HepG2 (cell line): ENCODE data around the gene FRMD4B. TPM values are rescaled to one million over a fixed set of nuclear protein-coding genes. Genes with fewer than 3 reads are reported as not detected.

ENCODE experiments used
- ATAC-seq: fragments of 200-7000 bp; cut with Tn5 transposase; 3 replicates; pipeline ENCODE4 v1.9.1; 2020; ENCODE audit warnings: mild to moderate bottlenecking, moderate library complexity
- BruUV-seq: library from RNA; stranded (reverse); fragments of 400-500 nt; replicated peaks from 2 replicates; lab custom pipeline; 2021; lab: Mats Ljungman, UMichigan
- CTCF ChIA-PET: fragments of 300-600 bp; formaldehyde crosslinking; extraction: SDS; loops from one replicate; lab custom pipeline; 2021; ENCODE audit warnings: low total read pairs, inconsistent platforms, low intra/inter-chr PET ratio; lab: Yijun Ruan, JAX
- POLR2A ChIA-PET: fragments of 350-600 bp; sonication (Branson Sonifier 250); formaldehyde crosslinking; loops from one replicate; lab custom pipeline; 2020; ENCODE audit warnings: antibody characterized with exemption, inconsistent platforms; lab: Yijun Ruan, JAX
- DNase-seq: peaks from one replicate; pipeline ENCODE4 v3.0.0-alpha.2; 2015; ENCODE audit warnings: low spot score
- FAIRE-seq: peaks from 3 replicates; lab custom pipeline; 2011; peaks lifted over from hg19 to GRCh38; lab: Jason Lieb, UNC
- H2AFZ ChIP-seq: one replicate; pipeline ENCODE4 v1.6.1; 2011; ENCODE audit warnings: low read length, inconsistent platforms
- H3K27ac ChIP-seq: fragments of 300-600 bp; 3 replicates; pipeline ENCODE4 v1.8.0; 2011; ENCODE audit warnings: mixed run types, mild to moderate bottlenecking, mixed read lengths, low read length, inconsistent platforms; ENCODE audit not compliant: insufficient read depth; ENCODE audit errors: extremely low read length
- H3K27me3 ChIP-seq, 2 experiments: fragments of 200-600 bp in 1 of 2; 2 replicates in 1 of 2; 3 replicates in 1 of 2; pipeline versions ENCODE4 v1.6.0 to v1.8.0; 2011; ENCODE audit warnings: low read length in 2 of 2, mild to moderate bottlenecking in 2 of 2, moderate library complexity in 2 of 2, inconsistent platforms in 1 of 2; ENCODE audit not compliant: insufficient read depth in 2 of 2, control insufficient read depth in 1 of 2
- H3K36me3 ChIP-seq, 2 experiments: fragments of 200-600 bp in 1 of 2; replicated peaks in 1 of 2; 2 replicates in 1 of 2; 3 replicates in 1 of 2; pipeline versions ENCODE4 v1.5.1 to v1.8.0; 2011; ENCODE audit warnings: low read length in 2 of 2, inconsistent platforms in 1 of 2; ENCODE audit not compliant: insufficient read depth in 2 of 2, control insufficient read depth in 1 of 2
- H3K4me1 ChIP-seq: 2 replicates; pipeline ENCODE4 v1.5.1; 2012; ENCODE audit warnings: low read length, inconsistent platforms; ENCODE audit not compliant: insufficient read depth
- H3K4me2 ChIP-seq: 2 replicates; pipeline ENCODE4 v1.6.0; 2011; ENCODE audit warnings: low read depth, low read length, inconsistent platforms
- H3K4me3 ChIP-seq, 3 experiments: fragments of 200-600 bp in 1 of 3; sonication (generic), shearing (Covaris generic) in 1 of 3; replicated peaks in 1 of 3; 2 replicates each; pipeline ENCODE4 v1.5.1; 2011 to 2016; ENCODE audit warnings: low read length in 3 of 3, inconsistent platforms in 2 of 3, low read depth in 2 of 3, mild to moderate bottlenecking in 2 of 3, control low read depth in 1 of 3, mixed read lengths in 1 of 3; ENCODE audit not compliant: insufficient read depth in 1 of 3
- H3K79me2 ChIP-seq: one replicate; pipeline ENCODE4 v1.6.1; 2011; ENCODE audit warnings: low read length, inconsistent platforms; ENCODE audit not compliant: insufficient read depth
- H3K9ac ChIP-seq: 2 replicates; pipeline ENCODE4 v1.6.0; 2011; ENCODE audit warnings: mild to moderate bottlenecking, low read depth, low read length, inconsistent platforms; ENCODE audit not compliant: insufficient read depth
- H3K9me3 ChIP-seq: 2 replicates; pipeline ENCODE4 v1.5.1; 2012; ENCODE audit warnings: mild to moderate bottlenecking, low read length
- H4K20me1 ChIP-seq: 2 replicates; pipeline ENCODE4 v1.6.0; 2011; ENCODE audit warnings: inconsistent platforms, mild to moderate bottlenecking, low read length, moderate library complexity; ENCODE audit not compliant: insufficient read depth
- CCAR2 ChIP-seq: fragments of 200-400 bp; formaldehyde crosslinking; optimal IDR thresholded peaks from 2 replicates; pipeline ENCODE3; 2018; ENCODE audit warnings: low read depth, mild to moderate bottlenecking, low read length, moderate library complexity
- EZH2 ChIP-seq: conservative IDR thresholded peaks from 2 replicates; pipeline ENCODE4 v1.6.1; 2012; ENCODE audit warnings: mild to moderate bottlenecking, low read depth, low read length, moderate library complexity
- JUN ChIP-seq: sonication (generic); formaldehyde crosslinking; IDR thresholded peaks from 2 replicates; pipeline ENCODE4 v1.4.0; 2020; ENCODE audit warnings: mild to moderate bottlenecking, missing genetic modification reagents
- NR2F1 ChIP-seq, 2 experiments: fragments of 450-650 bp in 1 of 2; formaldehyde crosslinking in 1 of 2; IDR thresholded peaks; 2 replicates each; pipeline versions ENCODE4 v1.5.0 to v1.6.1; 2016 to 2020; ENCODE audit warnings: mild to moderate bottlenecking in 1 of 2, missing compliant biosample characterization in 1 of 2, missing genetic modification reagents in 1 of 2, moderate library complexity in 1 of 2
- PRPF4 ChIP-seq: fragments of 200-400 bp; formaldehyde crosslinking; IDR thresholded peaks from 2 replicates; pipeline ENCODE4 v1.6.1; 2016; ENCODE audit warnings: low read length, low read depth; ENCODE audit not compliant: poor library complexity, severe bottlenecking
- RFX5 ChIP-seq: IDR thresholded peaks from 2 replicates; pipeline ENCODE4 v1.6.1; 2011; ENCODE audit warnings: low read depth, low read length, improper control_type of control experiment
- SOX13 ChIP-seq, 3 experiments: fragments of 450-650 bp in 1 of 3; sonication (generic) in 1 of 3; formaldehyde crosslinking in 1 of 3; IDR thresholded peaks in 2 of 3; conservative IDR thresholded peaks in 1 of 3; 2 replicates each; pipeline versions ENCODE4 v1.5.0 to v1.6.1; 2016 to 2020; ENCODE audit warnings: antibody characterized with exemption in 1 of 3, mild to moderate bottlenecking in 1 of 3, missing compliant biosample characterization in 1 of 3, missing genetic modification reagents in 1 of 3, moderate library complexity in 1 of 3
- SRSF1 ChIP-seq: fragments of 200-400 bp; formaldehyde crosslinking; optimal IDR thresholded peaks from 2 replicates; pipeline ENCODE3; 2017; ENCODE audit warnings: mild to moderate bottlenecking, low read depth, low read length, moderate library complexity
- TEAD3 ChIP-seq: optimal IDR thresholded peaks from 2 replicates; pipeline ENCODE3; 2016; ENCODE audit warnings: borderline replicate concordance
- ZBTB38 ChIP-seq: sonication (generic); formaldehyde crosslinking; IDR thresholded peaks from 2 replicates; pipeline ENCODE4 v1.5.1; 2020; ENCODE audit warnings: mild to moderate bottlenecking, missing genetic modification reagents
- WGBS: methylation state at CpG from one replicate; pipeline ENCODE4 v1.1.6; 2017; ENCODE audit warnings: low lambda C conversion rate; 5-methylcytosine and 5-hydroxymethylcytosine counted together
- in situ Hi-C: cut with HindIII; loops from 2 replicates; pipeline ENCODE4 v1.10.0; 2017; ENCODE audit warnings: low pct_unique_long_range_greater_than_20kb; ENCODE audit not compliant: extremely low pct_ligation_motif_present
- intact Hi-C: fragments of 100-400 bp; cut with micrococcal nuclease; formaldehyde crosslinking; loops from one replicate; pipeline ENCODE4 v1.10.0; 2022; ENCODE audit not compliant: unreplicated experiment
- polyA plus RNA-seq, 8 experiments: library from polyadenylated mRNA; depleted of rRNA in 3 of 8; stranded (reverse) in 7 of 8; unstranded in 1 of 8; fragments of >200 nt; fragmentation: Illumina TruSeq in 4 of 8; extraction: Trizol in 4 of 8; gene quantifications; 2 replicates each; pipeline versions ENCODE4 v1.2.1 to v1.2.3, GENCODE V29; 2011 to 2016; ENCODE audit warnings: low read depth in 4 of 8, missing spikeins in 1 of 8, mixed read lengths in 1 of 8; ENCODE audit not compliant: insufficient read depth in 1 of 8
- total RNA-seq, 5 experiments: library from RNA; depleted of rRNA; stranded (reverse); fragments of >200 nt; fragmentation: Illumina TruSeq; extraction: Trizol; gene quantifications; 2 replicates each; pipeline ENCODE4 v1.2.3, GENCODE V29; 2016; ENCODE audit warnings: low read depth in 1 of 5
- TF ChIP-seq, protein P1 (sequence below): sonication (generic); formaldehyde crosslinking; IDR thresholded peaks from 2 replicates; pipeline ENCODE4 v1.8.1; 2023; ENCODE audit warnings: mild to moderate bottlenecking, moderate library complexity, missing genetic modification reagents
- TF ChIP-seq, protein P2 (sequence below): sonication (generic); IDR thresholded peaks from 2 replicates; pipeline ENCODE4 v1.6.1; 2016; ENCODE audit warnings: low read depth, borderline replicate concordance

Gene FRMD4B
- total and polyA plus RNA-seq, 2 of the 13 experiments (the other 11 are each of a cell fraction or from before 2014, with no cell fraction given): 3.0 to 3.3 TPM

GRCh38 chr3:69181592-69182211 is 204.2 kb downstream of the FRMD4B start (continued):
- TF ChIP-seq SOX13 (IDR thresholded peaks at IDR 0.05): peak; percentile 80
- TF ChIP-seq SOX13 (CRISPR knock-in tag; conservative IDR thresholded peaks at IDR 0.05 in 1 of 2, IDR thresholded peaks at IDR 0.05 in 1 of 2): peak in 1 of 2 experiments; percentile 98; a peak in 2 of 4 replicates
- peak; percentile 48; the same call in 1 of the 2 replicates for TF ChIP-seq JUN (CRISPR knock-in tag)
- TF ChIP-seq TEAD3 (CRISPR knock-in tag): peak; percentile 43
- TF ChIP-seq SRSF1: no peak
- peak in 1 of 2 experiments; percentile 74; a peak in 3 of 4 replicates for TF ChIP-seq NR2F1 (CRISPR knock-in tag; IDR thresholded peaks at IDR 0.05)

GRCh38 chr3:69180869-69181591 is 204.9 kb downstream of the FRMD4B start:
- ChIA-PET POLR2A (interaction anchor here (1.3 kb wide), 1 partner anchor 19 kb away, joined by 11 read pairs; no protein-coding TSS in a partner anchor), CTCF (no interaction called here)
- Histone ChIP-seq H2AFZ (no peak overlapping the region), H4K20me1 (no peaks in the 10 kb centered on the region), H3K27me3 (no peaks in the 10 kb centered on the region), H3K36me3 (peaks cover 1 to 7% of the 10 kb centered on the region in 2 experiments; a peak in 3 of 5 replicates), H3K4me3 (no peak overlapping the region), H3K27ac (peak overlapping the region; percentile 93), H3K4me1 (peaks cover 54% of the 10 kb centered on the region), H3K4me2 (no peak overlapping the region), H3K9me3 (no peaks in the 10 kb centered on the region), H3K9ac (no peak overlapping the region; the same call in 1 of the 2 replicates), H3K79me2 (no peaks in the 10 kb centered on the region)
- FAIRE-seq: no peak
- WGBS: 89% methylated on average over 12 of the region's 23 CpGs
- peak; percentile 19 for DNase-seq
- TF ChIP-seq, protein P1, sequence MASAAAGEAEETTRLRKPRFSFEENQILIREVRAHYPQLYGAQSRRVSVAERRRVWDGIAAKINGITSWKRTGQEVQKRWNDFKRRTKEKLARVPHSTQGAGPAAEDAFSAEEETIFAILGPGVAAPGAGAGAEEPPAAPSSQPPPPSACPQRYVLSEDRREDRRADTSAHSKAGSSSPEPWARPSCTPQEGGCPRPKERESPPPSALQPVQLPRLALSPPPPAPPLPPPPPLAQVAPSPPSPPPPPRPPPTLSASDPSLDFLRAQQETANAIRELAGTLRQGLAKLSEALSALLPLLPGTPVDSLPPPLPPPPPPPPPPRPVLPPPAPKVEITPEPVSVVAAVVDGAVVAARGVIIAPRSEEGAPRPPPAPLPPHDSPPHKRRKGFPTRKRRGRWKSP (CRISPR knock-in tag): no peak
- TF ChIP-seq, protein P2, sequence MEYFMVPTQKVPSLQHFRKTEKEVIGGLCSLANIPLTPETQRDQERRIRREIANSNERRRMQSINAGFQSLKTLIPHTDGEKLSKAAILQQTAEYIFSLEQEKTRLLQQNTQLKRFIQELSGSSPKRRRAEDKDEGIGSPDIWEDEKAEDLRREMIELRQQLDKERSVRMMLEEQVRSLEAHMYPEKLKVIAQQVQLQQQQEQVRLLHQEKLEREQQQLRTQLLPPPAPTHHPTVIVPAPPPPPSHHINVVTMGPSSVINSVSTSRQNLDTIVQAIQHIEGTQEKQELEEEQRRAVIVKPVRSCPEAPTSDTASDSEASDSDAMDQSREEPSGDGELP: no peak
- peak; percentile 2 for TF ChIP-seq CCAR2
- peak; percentile 47; the same call in 1 of the 2 replicates for TF ChIP-seq RFX5
- TF ChIP-seq EZH2: no peak
- peak; percentile 21 for TF ChIP-seq PRPF4
- TF ChIP-seq ZBTB38 (CRISPR knock-in tag): 0 out of 2 replicates have a peak, but pooled peaks have one; percentile 19
- intact Hi-C loops (no loop called here), in situ Hi-C loops (no loop called here)
- BruUV-seq: no TSS peak
- ATAC-seq: no peak
